HG03175 (cell line): ENCODE measurements around the gene SIGLEC15.

Source experiments
- ATAC-seq: cut with Tn5 transposase; IDR thresholded peaks from one replicate; pipeline ENCODE4 v1.9.1; 2021; ENCODE audit warnings: mild to moderate bottlenecking, moderate library complexity; ENCODE audit not compliant: unreplicated experiment

SIGLEC15 gene

DNA sequence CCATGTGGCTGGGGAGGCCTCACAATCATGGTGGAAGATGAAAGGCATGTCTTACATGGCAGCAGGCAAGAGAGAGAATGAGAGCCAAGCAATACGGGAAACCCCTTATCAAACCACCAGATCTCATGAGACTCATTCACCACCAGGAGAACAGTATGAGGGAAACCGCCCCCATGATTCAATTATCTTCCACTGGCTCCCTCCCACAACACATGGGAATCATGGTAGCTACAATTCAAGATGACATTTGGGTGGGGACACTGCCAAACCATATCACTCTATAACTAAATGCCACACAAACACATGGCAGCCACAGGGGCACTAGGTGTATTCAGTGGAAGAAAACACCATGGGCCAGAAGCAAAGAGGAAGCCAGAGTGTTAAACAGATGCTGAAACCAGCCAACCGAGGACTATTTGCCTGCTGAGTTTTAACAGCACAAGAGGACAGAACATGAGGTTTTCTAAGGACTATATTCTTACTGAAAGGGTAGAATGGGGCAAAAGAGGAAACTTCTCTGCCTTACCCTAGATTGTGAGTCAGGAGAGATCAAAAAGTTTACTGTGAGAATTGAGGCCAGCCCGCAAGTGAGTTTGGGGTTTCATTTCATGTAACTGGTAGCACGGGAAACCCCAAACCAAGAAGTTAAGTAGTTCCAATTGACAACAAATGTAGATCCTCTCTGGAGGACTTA lies 49.2 kb downstream of the SIGLEC15 start:
- ATAC-seq, result peak; percentile 87

DNA sequence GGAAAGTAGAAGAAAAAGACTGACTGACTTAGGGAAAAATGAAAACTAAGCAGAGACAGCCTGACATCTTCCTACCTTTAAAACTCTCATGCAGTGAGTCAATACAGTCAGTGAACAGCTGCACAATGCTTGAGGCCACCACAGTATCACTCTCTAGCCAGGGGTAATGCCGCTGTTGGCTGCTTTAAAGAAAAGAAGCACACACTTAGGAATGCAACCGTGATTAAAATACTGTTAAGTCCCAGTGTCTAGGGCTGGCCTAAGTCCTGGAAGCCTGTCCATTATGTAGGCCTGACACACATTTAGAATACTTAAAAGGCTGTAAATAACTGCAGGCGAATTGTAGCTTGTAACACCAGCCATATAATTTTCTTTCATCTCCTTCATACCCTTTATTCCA lies 50.7 kb downstream of the SIGLEC15 start:
- ATAC-seq, result no peak

DNA sequence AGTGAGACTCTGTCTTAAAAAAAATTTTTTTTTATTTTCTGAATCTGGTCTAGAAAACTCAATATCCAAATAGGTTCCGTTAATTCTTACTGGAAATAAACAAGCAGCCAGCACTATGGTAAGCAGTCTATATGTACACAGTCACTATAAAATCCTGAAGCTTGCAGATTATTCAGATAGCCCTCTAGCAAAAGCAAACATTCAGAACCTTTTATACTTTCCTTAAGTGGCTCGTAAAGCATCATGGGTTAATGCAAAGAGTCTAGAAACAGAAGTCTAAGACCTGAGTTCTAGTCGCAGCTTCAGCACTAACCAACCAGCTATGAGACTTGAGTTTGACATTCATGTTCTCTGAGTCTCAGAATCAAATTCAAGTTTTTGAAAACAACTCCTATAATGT lies 51.9 kb downstream of the SIGLEC15 start:
- ATAC-seq, result no peak

DNA sequence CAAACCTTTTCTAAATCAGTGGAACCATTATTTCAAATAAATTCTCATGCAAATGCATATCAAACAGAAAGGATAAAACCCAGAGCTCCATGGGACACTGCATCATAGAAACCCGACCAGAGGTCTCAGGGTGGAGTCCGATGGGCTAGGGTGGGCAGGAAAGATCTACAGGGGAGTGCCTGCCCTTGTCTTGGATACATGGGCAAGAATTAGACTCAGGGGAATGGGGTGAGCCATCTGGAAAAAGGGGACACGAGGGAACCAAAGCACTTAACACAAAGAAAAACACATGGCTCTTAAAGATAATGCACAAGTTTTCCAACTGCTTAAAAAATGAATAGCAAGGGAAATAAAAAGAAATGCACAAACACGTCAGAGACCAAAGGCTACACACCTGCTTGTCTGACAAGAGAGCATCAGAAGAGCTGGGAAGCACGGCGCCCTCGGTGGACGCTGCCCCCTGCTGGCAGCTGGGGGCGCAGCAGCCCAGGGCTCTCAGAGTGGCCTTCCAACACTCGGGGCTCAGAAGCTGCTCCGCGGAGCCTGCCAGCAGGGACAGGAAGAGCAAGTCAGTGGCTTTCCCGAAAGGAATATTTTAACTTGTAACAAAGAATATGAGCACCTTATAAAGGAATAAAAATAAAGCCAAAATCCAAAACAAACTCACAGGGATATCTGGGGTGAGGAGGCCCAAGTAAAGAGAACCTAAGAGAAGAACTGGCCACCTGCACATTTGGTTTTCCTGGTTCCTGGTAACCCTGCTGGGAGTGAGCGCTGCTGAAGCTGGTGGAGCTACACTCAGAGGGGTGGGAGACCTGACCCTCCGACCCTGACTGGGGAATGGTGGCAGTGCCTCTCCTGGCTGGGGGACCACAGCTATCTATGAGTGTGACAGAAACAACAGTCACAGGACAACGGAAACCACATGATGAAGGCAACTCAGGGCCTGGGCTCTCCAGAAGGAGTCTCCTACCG lies 54.5 kb downstream of the SIGLEC15 start:
- ATAC-seq, result peak; percentile 91

DNA sequence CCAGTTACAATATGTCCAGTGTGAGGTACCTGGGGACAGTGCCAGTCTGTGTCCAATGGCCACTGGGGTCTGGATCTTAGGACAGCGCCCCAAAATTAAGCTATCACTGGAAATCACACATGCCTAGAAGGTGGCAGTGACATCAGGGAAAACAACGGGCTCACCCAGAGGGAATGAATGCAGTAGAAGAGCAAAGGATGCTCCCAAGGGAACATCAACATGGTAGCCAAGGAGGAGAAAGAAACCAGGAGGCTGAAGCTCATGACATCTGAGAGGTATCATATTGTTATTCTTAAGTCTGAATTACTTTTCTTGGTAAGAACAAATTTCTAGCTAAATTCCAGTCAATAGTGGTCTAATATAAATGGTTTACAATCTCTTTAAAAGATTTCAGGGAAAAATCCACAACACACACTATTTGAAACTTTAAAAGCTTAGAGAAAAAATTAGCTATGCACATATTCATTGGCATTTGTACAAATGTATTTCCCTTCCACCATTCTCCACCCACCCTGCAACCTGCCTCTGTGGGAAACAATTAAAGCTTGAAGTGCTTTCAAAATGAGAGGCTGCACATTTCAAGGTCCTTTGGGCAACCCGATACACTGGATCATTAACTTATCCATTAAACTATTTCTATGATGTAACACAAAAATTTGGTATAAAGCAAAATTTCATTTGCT lies 55.5 kb downstream of the SIGLEC15 start:
- no peak for ATAC-seq

DNA sequence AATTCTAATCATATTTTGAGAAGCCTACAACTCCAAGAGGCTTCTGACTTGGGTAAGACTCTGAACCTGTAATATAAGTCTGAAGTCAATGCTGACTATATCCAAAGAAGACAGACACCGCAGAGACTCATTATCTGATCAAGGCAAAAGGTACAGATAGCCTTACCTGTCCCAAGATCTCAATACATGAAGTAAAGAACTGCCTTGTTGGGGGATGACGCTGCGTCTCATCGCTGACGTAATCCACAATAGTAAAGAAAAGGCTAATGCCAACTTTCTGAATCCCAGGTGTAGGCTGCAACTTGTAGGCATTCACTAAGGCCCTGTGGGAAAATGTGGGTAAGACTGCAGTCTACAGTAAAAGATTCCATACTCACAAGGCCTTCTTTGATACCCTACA lies 62.1 kb downstream of the SIGLEC15 start:
- no peak for ATAC-seq

DNA sequence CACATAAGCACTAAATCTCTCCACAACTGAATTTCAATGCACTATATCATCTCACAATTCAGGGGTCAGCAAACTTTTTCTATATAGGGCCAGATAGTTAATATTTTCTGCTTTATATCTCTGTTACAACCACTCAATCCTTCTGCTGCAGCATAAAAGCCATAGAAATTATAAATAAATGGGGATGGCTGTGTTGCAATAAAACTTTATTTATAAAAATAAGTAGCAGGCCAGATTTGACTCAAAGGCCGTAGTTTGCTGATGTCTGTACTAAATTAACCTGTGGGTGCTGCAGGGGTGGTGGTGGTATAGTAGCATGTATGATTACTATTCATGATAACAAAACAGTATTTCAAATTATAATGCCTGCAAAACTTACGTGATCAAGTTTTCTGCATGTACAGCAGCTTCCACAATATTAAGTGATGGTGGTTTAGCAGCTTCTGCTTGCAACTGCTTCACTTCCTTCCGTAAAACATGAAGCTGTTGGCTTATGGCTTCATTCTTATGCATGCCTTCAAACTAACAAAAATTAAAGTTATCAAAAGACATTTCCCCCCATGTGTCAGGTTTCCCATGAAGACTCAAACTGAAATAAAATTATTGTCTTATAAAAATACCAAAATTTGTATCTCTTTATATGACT lies 64.1 kb downstream of the SIGLEC15 start:
- no peak for ATAC-seq

DNA sequence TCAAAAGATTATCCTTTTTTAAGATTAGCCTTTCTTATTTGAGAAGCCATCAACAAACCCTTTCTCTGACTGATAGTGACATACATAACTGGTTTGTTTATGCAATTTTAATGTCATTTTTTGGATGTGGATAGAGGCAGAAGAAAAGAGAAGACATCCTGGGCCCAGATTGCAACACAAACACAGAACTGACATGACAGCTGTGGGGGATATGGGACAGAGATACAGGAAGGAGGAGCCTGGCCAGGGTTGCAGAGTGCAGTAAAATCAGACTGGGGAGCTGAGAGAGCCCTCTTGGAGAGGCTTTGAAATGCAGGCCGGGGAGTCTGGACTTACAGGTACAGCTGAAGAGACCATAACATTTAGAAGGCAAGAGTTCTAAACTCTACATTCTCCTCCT lies 65.1 kb downstream of the SIGLEC15 start:
- no peak for ATAC-seq

DNA sequence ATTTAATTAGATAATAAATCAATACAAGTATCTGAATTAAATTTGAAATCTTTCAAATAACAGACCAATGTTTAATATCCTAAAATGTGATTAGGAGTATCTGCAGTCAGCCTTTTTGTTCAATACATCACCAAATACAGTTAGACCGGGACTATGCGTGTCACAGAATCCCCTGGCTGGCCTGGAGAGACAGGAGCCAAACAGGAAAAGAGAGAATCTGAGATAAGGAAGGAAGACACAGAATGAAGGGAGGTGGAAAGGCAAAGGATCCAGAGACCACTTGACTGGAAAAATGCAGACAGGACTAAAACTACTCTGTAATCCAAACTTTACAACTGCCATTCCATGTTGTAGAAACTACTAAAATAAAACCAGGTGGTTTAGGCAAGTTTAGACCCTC lies 66.3 kb downstream of the SIGLEC15 start:
- ATAC-seq, result no peak
